GM18520 (cell line): ENCODE measurements around the gene UBE2K.
"Not testable (repeated sequence)": the region's sequence is repeated elsewhere in the genome, so short reads cannot be mapped to it uniquely, and the experiment has no call there.

Source experiments
- ATAC-seq: cut with Tn5 transposase; IDR thresholded peaks from one replicate; pipeline ENCODE4 v1.9.1; 2021; ENCODE audit not compliant: unreplicated experiment

The UBE2K gene

DNA sequence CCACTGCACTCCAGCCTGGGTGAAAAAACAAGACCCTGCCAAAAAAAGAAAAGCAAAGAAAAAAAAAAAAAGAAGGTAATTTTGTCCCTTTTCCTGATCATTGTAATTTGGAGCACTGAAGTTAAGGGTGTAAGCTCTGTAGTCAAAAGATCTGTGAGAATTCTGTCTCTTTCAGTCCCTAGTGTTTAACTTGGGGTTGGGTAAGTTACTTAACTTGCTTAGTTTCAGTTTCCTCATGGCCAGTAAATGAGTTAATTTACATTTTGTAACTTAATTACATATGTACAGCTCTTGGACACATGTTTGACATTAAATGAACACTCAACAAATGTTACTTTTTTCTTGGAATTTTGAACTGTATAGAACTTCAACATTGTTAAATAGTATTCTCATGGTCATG is 10.9 kb upstream of the UBE2K start:
- ATAC-seq, result no peak

- ATAC-seq, result no peak
These were observed 8.0 kb upstream of the UBE2K start for GRCh38 chr4:39689970-39690369.

- no peak for ATAC-seq
These were observed 581 bp downstream of the UBE2K start for GRCh38 chr4:39698424-39699009.

GRCh38 chr4:39699687-39700409 is 1.9 kb downstream of the UBE2K start:
- no peak for ATAC-seq

GRCh38 chr4:39700554-39700953 is 2.6 kb downstream of the UBE2K start:
- ATAC-seq, result no peak

- ATAC-seq, result no peak
These were observed 4.8 kb downstream of the UBE2K start for GRCh38 chr4:39702716-39703115.

- ATAC-seq, result not testable (repeated sequence)
These were observed 6.9 kb downstream of the UBE2K start for GRCh38 chr4:39704789-39705188.

GRCh38 chr4:39706334-39706733 is 8.4 kb downstream of the UBE2K start:
- ATAC-seq, result no peak

GRCh38 chr4:39706741-39707511 is 9.0 kb downstream of the UBE2K start:
- ATAC-seq, result no peak

- no peak for ATAC-seq
These were observed 12.4 kb downstream of the UBE2K start for GRCh38 chr4:39710098-39710896.

- ATAC-seq, result no peak
These were observed 15.1 kb downstream of the UBE2K start for GRCh38 chr4:39712819-39713607.

DNA sequence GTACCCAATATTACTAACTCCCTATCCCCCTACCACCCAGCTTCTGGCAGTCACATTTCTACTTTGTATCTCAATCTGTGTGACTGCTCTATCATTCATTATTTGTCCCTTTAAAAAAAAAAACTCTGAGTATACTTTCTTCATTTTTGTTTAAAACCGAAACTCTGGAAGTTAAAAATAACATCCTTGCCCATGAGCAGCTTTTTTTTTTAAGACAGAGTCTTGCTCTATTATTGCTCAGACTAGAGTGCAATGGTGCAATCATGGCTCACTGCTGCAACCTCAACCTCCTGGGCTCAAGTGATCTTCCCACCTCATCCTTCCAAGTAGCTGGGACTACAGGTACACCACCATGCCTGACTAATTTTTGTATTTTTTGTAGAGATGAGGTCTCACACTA is 15.8 kb downstream of the UBE2K start:
- ATAC-seq, result no peak

GRCh38 chr4:39714166-39714565 is 16.2 kb downstream of the UBE2K start:
- no peak for ATAC-seq

GRCh38 chr4:39715788-39716187 is 17.9 kb downstream of the UBE2K start:
- no peak for ATAC-seq

DNA sequence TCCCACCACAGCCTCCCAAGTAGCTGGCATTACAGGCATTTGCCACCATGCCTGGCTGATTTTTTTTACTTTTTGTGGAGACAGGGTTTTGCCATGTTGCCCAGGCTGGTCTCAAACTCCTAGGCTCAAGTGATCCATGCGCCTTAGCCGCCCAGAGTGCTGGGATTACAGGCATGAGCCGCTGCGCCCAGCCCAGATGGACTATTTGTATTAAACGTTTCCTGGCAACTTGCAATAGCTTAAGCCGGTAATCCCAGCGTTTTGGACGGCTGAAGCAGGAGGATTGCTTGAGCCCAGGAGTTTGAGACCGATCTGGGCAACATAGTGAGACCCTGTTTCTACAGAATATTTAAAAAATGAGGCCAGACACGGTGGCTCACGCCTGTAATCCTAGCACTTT is 18.4 kb downstream of the UBE2K start:
- no peak for ATAC-seq

- not testable (repeated sequence) for ATAC-seq
These were observed 19.8 kb downstream of the UBE2K start for GRCh38 chr4:39717743-39718142.

- ATAC-seq, result no peak
These were observed 20.7 kb downstream of the UBE2K start for GRCh38 chr4:39718366-39719323.

- no peak for ATAC-seq
These were observed 22.1 kb downstream of the UBE2K start for GRCh38 chr4:39719804-39720580.

GRCh38 chr4:39721273-39721672 is 23.3 kb downstream of the UBE2K start:
- not testable (repeated sequence) for ATAC-seq
